CD4-positive, alpha-beta T cell (primary cell): ENCODE results near the gene MYOT. TPM values are rescaled to one million over a fixed set of nuclear protein-coding genes. Genes with fewer than 3 reads are reported as not detected.

Experiments
- ATAC-seq: fragments of 200-7000 bp; cut with Tn5 transposase; one replicate; pipeline ENCODE4 v1.10.0; 2022; ENCODE audit warnings: mild to moderate bottlenecking; ENCODE audit not compliant: poor library complexity
- CTCF ChIA-PET: fragments of 350-600 bp; sonication (Branson Sonifier 250); formaldehyde crosslinking; loops from one replicate; lab custom pipeline; 2021; ENCODE audit warnings: antibody characterized with exemption, inconsistent platforms; lab: Charles Lee
- POLR2A ChIA-PET: fragments of 350-600 bp; sonication (Branson Sonifier 250); formaldehyde crosslinking; loops from one replicate; lab custom pipeline; 2021; ENCODE audit warnings: antibody characterized with exemption, inconsistent platforms; lab: Charles Lee
- DNase-seq, 14 experiments: peaks; one replicate each; pipeline ENCODE4 v3.0.0-alpha.2; 2013 to 2020; ENCODE audit warnings: mixed read lengths in 2 of 14
- H3K27ac ChIP-seq, 2 donors: one replicate each; pipeline versions ENCODE4 v1.5.1 to v1.7.0; 2013; ENCODE audit warnings: low read length in 2 of 2, low read depth in 1 of 2, mild to moderate bottlenecking in 1 of 2
- H3K27me3 ChIP-seq, 2 experiments: 1 replicate in 1 of 2; 2 replicates in 1 of 2; pipeline versions ENCODE4 v1.6.1 to v1.7.0; 2013; ENCODE audit warnings: low read length in 2 of 2, control low read depth in 1 of 2, mild to moderate bottlenecking in 1 of 2, moderate library complexity in 1 of 2; ENCODE audit not compliant: insufficient read depth in 2 of 2, control insufficient read depth in 1 of 2
- H3K36me3 ChIP-seq: one replicate; pipeline ENCODE4 v1.6.1; 2013; ENCODE audit warnings: low read length, control low read depth; ENCODE audit not compliant: insufficient read depth
- H3K4me1 ChIP-seq: one replicate; pipeline ENCODE4 v1.6.1; 2013; ENCODE audit warnings: low read length, control low read depth; ENCODE audit not compliant: insufficient read depth
- H3K4me3 ChIP-seq: one replicate; pipeline ENCODE4 v1.5.1; 2013; ENCODE audit warnings: mild to moderate bottlenecking, low read length, moderate library complexity
- H3K9me3 ChIP-seq, 2 experiments: 1 replicate in 1 of 2; 2 replicates in 1 of 2; pipeline versions ENCODE4 v1.6.1 to v1.7.0; 2013; ENCODE audit warnings: low read length in 2 of 2, mild to moderate bottlenecking in 2 of 2, control low read depth in 1 of 2, moderate library complexity in 1 of 2; ENCODE audit not compliant: control insufficient read depth in 1 of 2, insufficient read depth in 1 of 2
- H3K27ac Mint-ChIP-seq: one replicate; pipeline ENCODE4 v1.8.0; 2020; ENCODE audit warnings: mixed read lengths
- H3K27me3 Mint-ChIP-seq: one replicate; pipeline ENCODE4 v1.8.0; 2021; ENCODE audit warnings: mixed read lengths
- H3K36me3 Mint-ChIP-seq: one replicate; pipeline ENCODE4 v1.8.0; 2021; ENCODE audit warnings: low read depth, mixed read lengths
- H3K4me1 Mint-ChIP-seq: one replicate; pipeline ENCODE4 v1.8.0; 2021; ENCODE audit warnings: low read depth, mixed read lengths
- H3K4me3 Mint-ChIP-seq: one replicate; pipeline ENCODE4 v1.8.0; 2020; ENCODE audit warnings: mild to moderate bottlenecking, mixed read lengths
- H3K9me3 Mint-ChIP-seq: one replicate; pipeline ENCODE4 v1.8.0; 2020; ENCODE audit warnings: mixed read lengths
- CTCF ChIP-seq: fragments of 200-600 bp; IDR thresholded peaks from one replicate; pipeline ENCODE4 v1.8.0; 2022; ENCODE audit warnings: antibody characterized with exemption, mild to moderate bottlenecking
- intact Hi-C, 2 experiments: fragments of 100-400 bp; cut with DNase I in 1 of 2; cut with micrococcal nuclease in 1 of 2; formaldehyde crosslinking; loops; one replicate each; pipeline versions ENCODE4 v1.15.1 to v1.9.0; 2023 to 2025; cut with DNase I, micrococcal nuclease
- total RNA-seq, 174 experiments: library from RNA in 2 of 174; stranded (reverse) in 2 of 174; gene quantifications; one replicate each; pipeline ENCODE4 v1.2.3 and lab custom pipeline; 2021 to 2026

MYOT gene
- total RNA-seq, 2 experiments from 2014 or later: not detected

GRCh38 chr5:137896560-137896959 lies 28.9 kb downstream of the MYOT start:
- Mint-ChIP-seq H3K9me3 (no peaks in the 10 kb centered on the region), H3K36me3 (no peaks in the 10 kb centered on the region), H3K4me1 (no peaks in the 10 kb centered on the region), H3K27me3 (peaks cover 4% of the 10 kb centered on the region), H3K27ac (no peak overlapping the region), H3K4me3 (no peak overlapping the region)
- no peaks in the 10 kb centered on the region for H3K9me3 ChIP-seq
- no peaks in the 10 kb centered on the region for H3K4me1 ChIP-seq
- H3K36me3 ChIP-seq: no peaks in the 10 kb centered on the region
- H3K27ac ChIP-seq: no peak overlapping the region
- no peaks in the 10 kb centered on the region for H3K27me3 ChIP-seq
- no peak for DNase-seq
- H3K4me3 ChIP-seq: no peak overlapping the region
- POLR2A ChIA-PET: no interaction called here
- CTCF ChIA-PET: no interaction called here
- TF ChIP-seq CTCF: no peak
- ATAC-seq: no peak
- intact Hi-C loops: no loop called here

- Histone ChIP-seq H3K36me3 (no peaks in the 10 kb centered on the region), H3K4me3 (no peak overlapping the region), H3K4me1 (no peaks in the 10 kb centered on the region), H3K9me3 (no peaks in the 10 kb centered on the region), H3K27ac (no peak overlapping the region), H3K27me3 (no peaks in the 10 kb centered on the region)
- POLR2A ChIA-PET: no interaction called here
- Mint-ChIP-seq H3K4me3 (no peak overlapping the region), H3K4me1 (no peaks in the 10 kb centered on the region), H3K27ac (no peak overlapping the region), H3K27me3 (no peaks in the 10 kb centered on the region), H3K36me3 (no peaks in the 10 kb centered on the region), H3K9me3 (no peaks in the 10 kb centered on the region)
- ATAC-seq (no peak), DNase-seq (no peak)
- CTCF ChIA-PET: no interaction called here
- intact Hi-C loops: no loop called here
- no peak for TF ChIP-seq CTCF
Observed at GRCh38 chr5:137899493-137899892, 31.8 kb downstream of the MYOT start.

GRCh38 chr5:137901011-137901817 lies 33.6 kb downstream of the MYOT start:
- H3K4me1 ChIP-seq: no peaks in the 10 kb centered on the region
- no peak for TF ChIP-seq CTCF
- Mint-ChIP-seq H3K4me3 (no peak overlapping the region), H3K9me3 (no peaks in the 10 kb centered on the region), H3K36me3 (no peaks in the 10 kb centered on the region), H3K4me1 (no peaks in the 10 kb centered on the region), H3K27me3 (no peaks in the 10 kb centered on the region), H3K27ac (no peak overlapping the region)
- no peak overlapping the region for H3K4me3 ChIP-seq
- H3K9me3 ChIP-seq: no peaks in the 10 kb centered on the region
- ATAC-seq (no peak), DNase-seq (no peak)
- ChIA-PET CTCF (interaction anchor here (0.8 kb wide), 1 partner anchor 241 kb away, joined by 3 read pairs; no protein-coding TSS in a partner anchor), POLR2A (interaction anchor here (1.1 kb wide), 1 partner anchor 12 kb away, joined by 3 read pairs; the partner anchor contains the start of gene PKD2L2)
- H3K36me3 ChIP-seq: no peaks in the 10 kb centered on the region
- no peak overlapping the region for H3K27ac ChIP-seq
- intact Hi-C loops: no loop called here
- H3K27me3 ChIP-seq: no peaks in the 10 kb centered on the region
